CD4-positive, alpha-beta T cell (primary cell): ENCODE measurements around the gene PPIL1. TPM values are rescaled to one million over a fixed set of nuclear protein-coding genes. Genes with fewer than 3 reads are reported as not detected.

ENCODE experiments used
- ATAC-seq: fragments of 200-7000 bp; cut with Tn5 transposase; one replicate; pipeline ENCODE4 v1.10.0; 2022; ENCODE audit warnings: mild to moderate bottlenecking; ENCODE audit not compliant: poor library complexity
- CTCF ChIA-PET: fragments of 350-600 bp; sonication (Branson Sonifier 250); formaldehyde crosslinking; loops from one replicate; lab custom pipeline; 2021; ENCODE audit warnings: antibody characterized with exemption, inconsistent platforms; lab: Charles Lee
- POLR2A ChIA-PET: fragments of 350-600 bp; sonication (Branson Sonifier 250); formaldehyde crosslinking; loops from one replicate; lab custom pipeline; 2021; ENCODE audit warnings: antibody characterized with exemption, inconsistent platforms; lab: Charles Lee
- DNase-seq, 14 experiments: peaks; one replicate each; pipeline ENCODE4 v3.0.0-alpha.2; 2013 to 2020; ENCODE audit warnings: mixed read lengths in 2 of 14
- H3K27ac ChIP-seq, 2 donors: one replicate each; pipeline versions ENCODE4 v1.5.1 to v1.7.0; 2013; ENCODE audit warnings: low read length in 2 of 2, low read depth in 1 of 2, mild to moderate bottlenecking in 1 of 2
- H3K27me3 ChIP-seq, 2 experiments: 1 replicate in 1 of 2; 2 replicates in 1 of 2; pipeline versions ENCODE4 v1.6.1 to v1.7.0; 2013; ENCODE audit warnings: low read length in 2 of 2, control low read depth in 1 of 2, mild to moderate bottlenecking in 1 of 2, moderate library complexity in 1 of 2; ENCODE audit not compliant: insufficient read depth in 2 of 2, control insufficient read depth in 1 of 2
- H3K36me3 ChIP-seq: one replicate; pipeline ENCODE4 v1.6.1; 2013; ENCODE audit warnings: low read length, control low read depth; ENCODE audit not compliant: insufficient read depth
- H3K4me1 ChIP-seq: one replicate; pipeline ENCODE4 v1.6.1; 2013; ENCODE audit warnings: low read length, control low read depth; ENCODE audit not compliant: insufficient read depth
- H3K4me3 ChIP-seq: one replicate; pipeline ENCODE4 v1.5.1; 2013; ENCODE audit warnings: mild to moderate bottlenecking, low read length, moderate library complexity
- H3K9me3 ChIP-seq, 2 experiments: 1 replicate in 1 of 2; 2 replicates in 1 of 2; pipeline versions ENCODE4 v1.6.1 to v1.7.0; 2013; ENCODE audit warnings: low read length in 2 of 2, mild to moderate bottlenecking in 2 of 2, control low read depth in 1 of 2, moderate library complexity in 1 of 2; ENCODE audit not compliant: control insufficient read depth in 1 of 2, insufficient read depth in 1 of 2
- H3K27ac Mint-ChIP-seq: one replicate; pipeline ENCODE4 v1.8.0; 2020; ENCODE audit warnings: mixed read lengths
- H3K27me3 Mint-ChIP-seq: one replicate; pipeline ENCODE4 v1.8.0; 2021; ENCODE audit warnings: mixed read lengths
- H3K36me3 Mint-ChIP-seq: one replicate; pipeline ENCODE4 v1.8.0; 2021; ENCODE audit warnings: low read depth, mixed read lengths
- H3K4me1 Mint-ChIP-seq: one replicate; pipeline ENCODE4 v1.8.0; 2021; ENCODE audit warnings: low read depth, mixed read lengths
- H3K4me3 Mint-ChIP-seq: one replicate; pipeline ENCODE4 v1.8.0; 2020; ENCODE audit warnings: mild to moderate bottlenecking, mixed read lengths
- H3K9me3 Mint-ChIP-seq: one replicate; pipeline ENCODE4 v1.8.0; 2020; ENCODE audit warnings: mixed read lengths
- intact Hi-C, 2 experiments: fragments of 100-400 bp; cut with DNase I in 1 of 2; cut with micrococcal nuclease in 1 of 2; formaldehyde crosslinking; loops; one replicate each; pipeline versions ENCODE4 v1.15.1 to v1.9.0; 2023 to 2025; cut with DNase I, micrococcal nuclease
- total RNA-seq, 174 experiments: library from RNA in 2 of 174; stranded (reverse) in 2 of 174; gene quantifications; one replicate each; pipeline ENCODE4 v1.2.3 and lab custom pipeline; 2021 to 2026
- TF ChIP-seq, protein P1 (sequence below): fragments of 200-600 bp; IDR thresholded peaks from one replicate; pipeline ENCODE4 v1.8.0; 2022; ENCODE audit warnings: antibody characterized with exemption, mild to moderate bottlenecking

PPIL1 gene
- total RNA-seq, 2 experiments from 2014 or later: 1.8 to 2.2 TPM

DNA sequence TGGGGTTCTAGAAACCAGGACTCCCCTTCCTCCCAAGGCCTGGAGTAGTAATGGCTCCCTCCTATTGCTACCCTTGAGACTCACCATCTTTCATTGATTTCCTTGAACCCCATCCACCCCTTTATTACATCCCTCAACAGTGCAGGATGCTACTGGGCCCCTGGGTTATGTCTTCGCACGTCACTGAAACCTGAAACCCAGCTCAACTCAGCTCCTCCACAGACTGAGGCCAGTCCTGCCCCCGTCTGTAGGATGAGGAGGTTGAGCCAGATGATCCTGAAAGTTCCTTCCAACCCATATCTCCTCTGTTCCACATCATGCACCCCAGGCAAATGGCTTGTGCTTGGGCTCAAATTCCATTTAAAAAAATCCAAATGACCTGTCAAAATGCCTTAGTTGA, 56.8 kb downstream of the PPIL1 start:
- Histone ChIP-seq H3K4me1 (peaks cover 5% of the 10 kb centered on the region), H3K4me3 (no peak overlapping the region), H3K27ac (no peak overlapping the region), H3K9me3 (no peaks in the 10 kb centered on the region), H3K27me3 (no peaks in the 10 kb centered on the region), H3K36me3 (no peaks in the 10 kb centered on the region)
- POLR2A ChIA-PET: interaction anchor here (0.6 kb wide), 1 partner anchor 171 kb away, joined by 3 read pairs; no protein-coding TSS in a partner anchor
- no peaks in the 10 kb centered on the region for H3K27me3 Mint-ChIP-seq
- TF ChIP-seq, protein P1, sequence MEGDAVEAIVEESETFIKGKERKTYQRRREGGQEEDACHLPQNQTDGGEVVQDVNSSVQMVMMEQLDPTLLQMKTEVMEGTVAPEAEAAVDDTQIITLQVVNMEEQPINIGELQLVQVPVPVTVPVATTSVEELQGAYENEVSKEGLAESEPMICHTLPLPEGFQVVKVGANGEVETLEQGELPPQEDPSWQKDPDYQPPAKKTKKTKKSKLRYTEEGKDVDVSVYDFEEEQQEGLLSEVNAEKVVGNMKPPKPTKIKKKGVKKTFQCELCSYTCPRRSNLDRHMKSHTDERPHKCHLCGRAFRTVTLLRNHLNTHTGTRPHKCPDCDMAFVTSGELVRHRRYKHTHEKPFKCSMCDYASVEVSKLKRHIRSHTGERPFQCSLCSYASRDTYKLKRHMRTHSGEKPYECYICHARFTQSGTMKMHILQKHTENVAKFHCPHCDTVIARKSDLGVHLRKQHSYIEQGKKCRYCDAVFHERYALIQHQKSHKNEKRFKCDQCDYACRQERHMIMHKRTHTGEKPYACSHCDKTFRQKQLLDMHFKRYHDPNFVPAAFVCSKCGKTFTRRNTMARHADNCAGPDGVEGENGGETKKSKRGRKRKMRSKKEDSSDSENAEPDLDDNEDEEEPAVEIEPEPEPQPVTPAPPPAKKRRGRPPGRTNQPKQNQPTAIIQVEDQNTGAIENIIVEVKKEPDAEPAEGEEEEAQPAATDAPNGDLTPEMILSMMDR: no peak
- no peaks in the 10 kb centered on the region for H3K36me3 Mint-ChIP-seq
- no peak overlapping the region for H3K4me3 Mint-ChIP-seq
- no peaks in the 10 kb centered on the region for H3K9me3 Mint-ChIP-seq
- ATAC-seq (no peak), DNase-seq (no peak)
- no peak overlapping the region for H3K27ac Mint-ChIP-seq
- H3K4me1 Mint-ChIP-seq: no peaks in the 10 kb centered on the region
- CTCF ChIA-PET: no interaction called here
- intact Hi-C loops: no loop called here

DNA sequence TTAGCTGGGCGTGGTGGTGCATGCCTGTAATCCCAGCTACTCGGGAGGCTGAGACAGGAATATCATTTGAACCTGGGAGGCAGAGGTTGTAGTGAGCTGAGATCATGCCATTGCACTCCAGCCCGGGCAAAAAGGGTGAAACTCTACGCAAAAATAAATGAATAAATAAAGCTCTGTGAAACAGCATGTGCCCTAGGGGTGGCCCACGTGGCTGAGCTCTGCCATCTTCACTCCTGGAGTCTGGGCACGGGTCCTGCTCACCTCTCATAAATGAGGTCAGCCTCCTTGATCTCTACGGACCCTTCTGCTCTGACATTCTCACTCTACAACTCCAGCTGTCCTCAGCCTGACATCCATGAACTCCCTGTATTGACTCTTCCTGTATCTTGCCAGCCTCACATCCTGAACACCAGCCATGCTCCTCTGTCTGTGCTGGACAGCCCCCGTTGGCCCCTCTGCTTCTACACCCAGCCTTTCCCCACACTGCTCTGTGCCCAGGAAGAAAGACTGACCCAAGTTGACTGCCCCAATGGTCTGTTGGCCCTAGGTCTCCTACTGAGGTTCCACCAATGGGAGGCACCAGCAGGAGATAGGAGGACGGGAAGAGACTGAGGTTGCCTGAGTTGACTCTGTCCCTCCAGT, 57.3 kb downstream of the PPIL1 start:
- H3K27me3 ChIP-seq: no peaks in the 10 kb centered on the region
- H3K4me1 Mint-ChIP-seq: no peaks in the 10 kb centered on the region
- H3K36me3 Mint-ChIP-seq: no peaks in the 10 kb centered on the region
- ChIA-PET POLR2A (interaction anchor here (0.6 kb wide), 1 partner anchor 171 kb away, joined by 3 read pairs; no protein-coding TSS in a partner anchor), CTCF (no interaction called here)
- no peak overlapping the region for H3K27ac Mint-ChIP-seq
- no peak for ATAC-seq
- H3K9me3 Mint-ChIP-seq: no peaks in the 10 kb centered on the region
- no peak overlapping the region for H3K4me3 Mint-ChIP-seq
- H3K4me1 ChIP-seq: peaks cover 5% of the 10 kb centered on the region
- no peaks in the 10 kb centered on the region for H3K36me3 ChIP-seq
- intact Hi-C loops: no loop called here
- no peak overlapping the region for H3K4me3 ChIP-seq
- TF ChIP-seq, protein P1: no peak
- H3K27ac ChIP-seq: no peak overlapping the region
- H3K27me3 Mint-ChIP-seq: no peaks in the 10 kb centered on the region
- no peak for DNase-seq
- no peaks in the 10 kb centered on the region for H3K9me3 ChIP-seq

DNA sequence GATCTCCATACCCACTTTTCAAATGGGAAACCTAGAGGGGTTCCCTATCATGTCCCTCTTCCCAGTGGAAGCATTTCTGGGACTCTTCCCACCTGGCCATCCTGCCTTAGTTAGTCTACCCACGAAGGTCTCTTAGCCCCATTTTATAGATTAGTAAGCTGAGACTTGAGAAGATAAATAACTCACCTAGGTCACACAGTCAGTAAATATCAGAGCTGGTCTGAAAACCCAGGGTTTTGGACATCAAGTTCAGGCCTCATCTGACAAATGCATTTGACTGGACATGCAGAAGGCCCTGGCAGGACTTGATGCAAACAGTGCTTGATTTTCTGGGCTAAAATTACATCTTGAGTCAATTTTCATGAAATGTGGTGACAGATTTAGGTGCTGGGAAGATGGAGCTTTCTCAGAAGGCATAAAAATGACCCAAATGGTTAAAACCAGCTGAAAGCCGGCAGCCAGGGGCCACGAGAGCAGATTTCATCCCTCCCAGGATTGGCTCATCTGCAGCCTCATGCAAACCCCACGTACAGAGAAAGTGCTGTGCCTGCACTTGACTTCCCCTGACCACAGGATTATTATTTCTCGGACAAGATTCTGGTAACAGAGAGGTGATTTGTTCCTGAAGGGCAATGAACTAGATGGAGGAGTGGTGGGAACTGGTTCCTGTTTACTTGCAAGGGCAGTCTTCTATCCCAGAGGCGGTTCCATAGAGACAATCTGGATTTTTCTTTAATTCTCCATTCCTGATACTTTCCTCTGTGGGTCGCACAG, 58.5 kb downstream of the PPIL1 start:
- no peak overlapping the region for H3K27ac ChIP-seq
- ChIA-PET POLR2A (no interaction called here), CTCF (no interaction called here)
- intact Hi-C loops: no loop called here
- ATAC-seq (no peak), DNase-seq (no peak)
- no peaks in the 10 kb centered on the region for H3K27me3 ChIP-seq
- H3K4me3 Mint-ChIP-seq: no peak overlapping the region
- H3K27me3 Mint-ChIP-seq: no peaks in the 10 kb centered on the region
- no peaks in the 10 kb centered on the region for H3K4me1 ChIP-seq
- no peaks in the 10 kb centered on the region for H3K9me3 Mint-ChIP-seq
- H3K4me3 ChIP-seq: no peak overlapping the region
- no peak overlapping the region for H3K27ac Mint-ChIP-seq
- H3K4me1 Mint-ChIP-seq: no peaks in the 10 kb centered on the region
- H3K36me3 ChIP-seq: no peaks in the 10 kb centered on the region
- no peaks in the 10 kb centered on the region for H3K9me3 ChIP-seq
- TF ChIP-seq, protein P1: no peak
- H3K36me3 Mint-ChIP-seq: no peaks in the 10 kb centered on the region
